Right atrium auricular region (tissue), 2 donors: ENCODE results near the gene BAIAP2L1. TPM values are rescaled to one million over a fixed set of nuclear protein-coding genes. Genes with fewer than 3 reads are reported as not detected.

ENCODE experiments used
- DNase-seq: peaks from one replicate; pipeline ENCODE4 v3.0.0-alpha.2; 2019; ENCODE audit warnings: low spot score
- H3K27ac ChIP-seq, 2 donors: fragments of 200-600 bp; sonication (generic); 1 replicate in 1 of 2; 2 replicates in 1 of 2; pipeline ENCODE4 v1.5.1; 2016 to 2019
- H3K27me3 ChIP-seq, 2 donors: fragments of 200-600 bp; sonication (generic); one replicate each; pipeline versions ENCODE4 v1.5.1 to v1.6.0; 2017 to 2019
- H3K36me3 ChIP-seq: fragments of 200-600 bp; sonication (generic); one replicate; pipeline ENCODE4 v1.5.1; 2016
- H3K4me1 ChIP-seq, 2 donors: fragments of 200-600 bp; sonication (generic); one replicate each; pipeline versions ENCODE4 v1.5.1 to v1.6.0; 2017 to 2019
- H3K4me3 ChIP-seq, 2 donors: fragments of 200-600 bp; sonication (generic); 1 replicate in 1 of 2; 2 replicates in 1 of 2; pipeline ENCODE4 v1.5.1; 2017 to 2019; ENCODE audit warnings: mild to moderate bottlenecking in 1 of 2, moderate library complexity in 1 of 2
- H3K9me3 ChIP-seq, 2 donors: fragments of 200-600 bp; sonication (generic); one replicate each; pipeline ENCODE4 v1.5.1; 2019
- CTCF ChIP-seq, 2 donors: fragments of 200-600 bp; sonication (generic); IDR thresholded peaks; one replicate each; pipeline ENCODE4 v1.5.1; 2019; ENCODE audit warnings: antibody characterized with exemption in 2 of 2
- total RNA-seq, 2 donors: library from RNA; depleted of rRNA; stranded (reverse); fragments of >200 nt; gene quantifications; one replicate each; pipeline ENCODE4 v1.1.0, GENCODE V29; 2016

The BAIAP2L1 gene
- total RNA-seq, 2 donors from 2014 or later = 1.1 to 1.7 TPM

- no peak for TF ChIP-seq CTCF (IDR thresholded peaks at IDR 0.05)
- Histone ChIP-seq H3K4me1 (peaks cover 0 to 36% of the 10 kb centered on the region in 2 donors), H3K27ac (peak overlapping the region; percentile 75 to 84), H3K36me3 (no peaks in the 10 kb centered on the region), H3K4me3 (peak overlapping the region in 1 of 2 donors; percentile 85), H3K9me3 (no peaks in the 10 kb centered on the region), H3K27me3 (no peaks in the 10 kb centered on the region)
- DNase-seq = no peak
Observed at GRCh38 chr7:98250789-98251188, 150.1 kb downstream of the BAIAP2L1 start.

DNA sequence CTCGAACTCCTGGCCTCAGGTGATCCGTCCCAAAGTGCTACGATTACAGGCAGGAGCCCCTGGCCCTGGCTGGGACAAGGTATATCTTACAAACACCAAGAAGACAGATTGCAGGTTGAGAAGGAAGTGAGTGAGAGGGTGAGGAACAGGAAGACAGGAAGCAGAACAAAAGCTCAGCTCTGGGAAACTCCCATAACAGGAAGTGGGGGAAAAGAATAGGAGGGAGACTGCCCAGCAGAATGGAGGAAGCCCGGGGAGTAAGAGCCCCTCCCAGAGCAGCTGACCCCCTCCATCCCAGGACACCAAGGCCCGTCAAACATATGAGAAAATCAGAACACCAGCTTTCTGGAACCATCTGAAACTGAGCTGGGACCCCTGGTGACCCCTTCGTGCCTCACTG, 151.8 kb downstream of the BAIAP2L1 start:
- Histone ChIP-seq H3K4me3 (no peak overlapping the region), H3K4me1 (peaks cover 0 to 36% of the 10 kb centered on the region in 2 donors), H3K36me3 (peaks cover 3% of the 10 kb centered on the region), H3K27me3 (no peaks in the 10 kb centered on the region), H3K9me3 (no peaks in the 10 kb centered on the region), H3K27ac (peak overlapping the region; percentile 42 to 44)
- no peak for TF ChIP-seq CTCF (IDR thresholded peaks at IDR 0.05)
- DNase-seq = no peak

GRCh38 chr7:98248156-98248555, 152.7 kb downstream of the BAIAP2L1 start:
- DNase-seq = no peak
- Histone ChIP-seq H3K36me3 (peaks cover 11% of the 10 kb centered on the region), H3K4me3 (no peak overlapping the region), H3K27ac (no peak overlapping the region), H3K27me3 (no peaks in the 10 kb centered on the region), H3K9me3 (no peaks in the 10 kb centered on the region), H3K4me1 (peaks cover 0 to 32% of the 10 kb centered on the region in 2 donors)
- no peak for TF ChIP-seq CTCF (IDR thresholded peaks at IDR 0.05)

DNA sequence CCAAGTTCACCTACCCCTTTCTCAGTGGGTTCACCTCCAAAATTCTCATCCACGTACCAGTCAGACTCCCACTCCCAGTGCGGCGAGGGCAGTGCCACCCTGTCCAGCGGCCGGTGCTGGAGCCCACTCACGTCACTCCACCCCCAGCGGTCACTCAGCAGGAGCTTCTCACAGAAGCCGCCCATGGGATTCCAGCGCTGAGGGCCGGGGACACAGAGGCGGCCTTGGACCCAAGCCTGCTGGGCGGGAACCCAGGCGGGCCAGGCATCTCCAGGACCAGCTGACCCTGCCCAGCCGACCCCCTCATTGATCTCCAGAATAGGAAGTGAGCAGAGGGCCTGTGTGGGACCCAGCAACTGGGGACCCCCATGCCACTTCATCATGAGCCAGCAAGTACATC, 156.0 kb downstream of the BAIAP2L1 start:
- no peak for TF ChIP-seq CTCF (IDR thresholded peaks at IDR 0.05)
- H3K36me3 ChIP-seq = peaks cover 25% of the 10 kb centered on the region
- H3K4me3 ChIP-seq = no peak overlapping the region
- no peak for DNase-seq
- no peak overlapping the region for H3K27ac ChIP-seq
- no peaks in the 10 kb centered on the region for H3K27me3 ChIP-seq
- H3K9me3 ChIP-seq = no peaks in the 10 kb centered on the region
- peaks cover 0 to 7% of the 10 kb centered on the region in 2 donors for H3K4me1 ChIP-seq

DNA sequence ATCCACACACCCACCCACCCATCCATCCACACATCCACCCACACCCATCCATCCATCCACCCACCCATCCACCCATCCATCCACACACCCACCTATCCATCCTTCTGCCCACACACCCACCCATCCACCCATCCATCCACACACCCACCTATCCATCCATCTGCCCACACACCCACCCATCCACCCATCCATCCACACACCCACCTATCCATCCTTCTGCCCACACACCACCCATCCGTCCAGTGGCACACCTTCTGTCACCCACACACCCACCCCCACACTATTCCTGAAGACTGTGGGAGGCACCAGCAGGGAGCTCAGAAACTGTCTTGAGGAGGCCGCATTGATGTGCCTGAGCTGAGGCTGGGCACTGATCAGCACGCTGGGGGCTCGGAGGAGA, 158.0 kb downstream of the BAIAP2L1 start:
- H3K27me3 ChIP-seq = no peaks in the 10 kb centered on the region
- H3K4me1 ChIP-seq = no peaks in the 10 kb centered on the region
- no peak for DNase-seq
- H3K27ac ChIP-seq = no peak overlapping the region
- no peak overlapping the region for H3K4me3 ChIP-seq
- no peaks in the 10 kb centered on the region for H3K9me3 ChIP-seq
- TF ChIP-seq CTCF (IDR thresholded peaks at IDR 0.05) = no peak
- peaks cover 41% of the 10 kb centered on the region for H3K36me3 ChIP-seq

DNA sequence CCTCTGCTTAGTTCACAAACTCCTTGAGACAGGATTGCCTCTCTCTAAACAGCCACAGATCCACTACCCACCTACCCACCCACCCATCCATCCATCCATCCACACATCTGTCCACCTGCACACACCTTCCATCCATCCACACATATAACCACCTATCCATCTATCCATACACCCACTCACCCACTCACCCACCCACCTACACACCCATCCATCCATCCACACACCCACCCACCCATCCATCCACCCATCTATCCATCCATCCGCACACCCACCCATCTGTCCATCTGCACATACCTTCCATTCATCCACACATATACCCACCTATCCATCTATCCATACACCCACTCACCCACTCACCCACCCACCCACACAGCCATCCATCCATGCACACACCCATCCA, 158.5 kb downstream of the BAIAP2L1 start:
- H3K27me3 ChIP-seq = no peaks in the 10 kb centered on the region
- peaks cover 41% of the 10 kb centered on the region for H3K36me3 ChIP-seq

More for the DNA sequence above, 158.5 kb downstream of the BAIAP2L1 start:
- no peak for DNase-seq
- no peaks in the 10 kb centered on the region for H3K9me3 ChIP-seq
- no peak overlapping the region for H3K4me3 ChIP-seq
- no peaks in the 10 kb centered on the region for H3K4me1 ChIP-seq
- TF ChIP-seq CTCF (IDR thresholded peaks at IDR 0.05) = no peak
- H3K27ac ChIP-seq = no peak overlapping the region
